SHP77 treated with DMSO at 0.1 percent for 48 hours (cell line): ENCODE measurements around the gene MYH16.
"Not testable (repeated sequence)": the region's sequence is repeated elsewhere in the genome, so short reads cannot be mapped to it uniquely, and the experiment has no call there.

Experiments used
- DNase-seq: peaks from one replicate; lab custom pipeline; 2025; lab: John Stamatoyannopoulos, UW

MYH16 gene

DNA sequence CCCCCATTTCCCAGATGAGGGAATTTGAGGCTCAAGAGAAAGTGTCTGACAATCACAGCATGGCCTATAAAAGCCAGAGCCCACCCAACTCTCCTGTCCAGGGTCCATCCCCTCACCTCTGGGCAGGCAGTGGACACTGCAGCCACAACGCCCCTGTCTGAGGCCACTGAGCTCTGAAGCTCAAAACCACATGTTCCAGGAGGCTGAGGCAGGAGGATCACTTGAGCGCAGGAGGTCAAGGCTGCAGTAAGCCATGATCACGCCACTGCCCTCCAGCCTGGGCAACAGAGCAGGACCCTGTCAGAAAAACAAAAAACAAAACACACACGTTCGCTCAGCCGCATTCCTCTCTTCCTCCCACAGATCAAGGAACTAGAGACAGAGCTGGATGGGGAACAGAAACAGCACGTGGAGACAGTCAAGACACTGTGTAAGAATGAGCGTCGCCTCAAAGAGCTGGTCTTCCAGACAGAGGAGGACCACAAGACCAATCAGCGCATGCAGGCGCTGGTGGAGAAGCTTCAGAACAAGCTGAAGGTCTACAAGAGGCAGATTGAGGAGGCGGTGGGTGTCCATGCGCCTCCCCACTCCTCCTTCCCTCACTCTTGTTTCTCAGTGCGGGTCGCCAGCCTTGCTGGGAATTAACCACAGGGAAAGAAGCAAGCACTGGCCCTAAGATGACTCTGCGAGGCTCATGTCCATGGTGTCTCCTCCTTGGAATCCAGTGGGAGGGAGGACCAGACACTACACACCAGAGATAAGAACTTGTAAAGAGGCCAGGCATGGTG lies 33.0 kb downstream of the MYH16 start:
- DNase-seq: no peak

GRCh38 chr7:99308461-99309074 lies 35.9 kb downstream of the MYH16 start:
- DNase-seq: no peak

DNA sequence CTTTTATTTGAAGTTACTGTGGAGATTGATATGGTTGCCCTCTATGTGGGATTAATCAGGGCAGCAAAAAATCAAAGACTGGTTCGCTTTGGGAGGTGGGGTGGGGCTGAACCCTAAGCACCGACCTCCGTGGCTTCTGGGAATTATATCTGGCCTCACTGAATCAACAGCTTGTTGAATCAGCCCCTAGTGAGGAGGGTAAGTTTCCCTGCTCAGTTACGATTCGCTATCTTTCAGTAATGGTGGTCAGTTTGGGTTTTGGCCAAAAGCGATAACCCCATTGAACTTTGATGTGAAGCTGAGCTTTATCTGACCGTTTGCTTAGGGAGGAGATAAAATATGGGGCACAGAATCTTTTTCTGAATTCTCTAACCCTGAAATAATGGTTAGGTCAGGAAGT lies 36.5 kb downstream of the MYH16 start:
- DNase-seq: no peak

DNA sequence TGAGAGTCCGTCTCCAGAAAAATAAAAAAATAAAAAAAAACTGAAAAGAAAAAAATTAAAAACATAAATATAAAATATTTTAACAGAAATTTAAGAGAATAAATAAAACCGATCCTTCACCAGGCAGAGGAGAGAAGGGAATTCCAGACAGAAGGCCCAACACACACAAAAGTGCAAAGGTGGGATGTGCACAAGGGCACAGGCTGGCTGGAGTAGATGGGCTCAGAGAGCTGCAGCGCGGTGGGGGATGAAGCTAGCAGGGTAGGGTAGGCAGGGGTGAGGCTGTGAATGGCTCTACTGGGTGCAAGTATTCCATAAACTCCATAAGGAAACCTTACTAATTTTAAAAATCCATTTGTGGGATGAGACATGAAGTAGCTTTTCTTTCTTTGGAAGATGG lies 37.4 kb downstream of the MYH16 start:
- DNase-seq: no peak

DNA sequence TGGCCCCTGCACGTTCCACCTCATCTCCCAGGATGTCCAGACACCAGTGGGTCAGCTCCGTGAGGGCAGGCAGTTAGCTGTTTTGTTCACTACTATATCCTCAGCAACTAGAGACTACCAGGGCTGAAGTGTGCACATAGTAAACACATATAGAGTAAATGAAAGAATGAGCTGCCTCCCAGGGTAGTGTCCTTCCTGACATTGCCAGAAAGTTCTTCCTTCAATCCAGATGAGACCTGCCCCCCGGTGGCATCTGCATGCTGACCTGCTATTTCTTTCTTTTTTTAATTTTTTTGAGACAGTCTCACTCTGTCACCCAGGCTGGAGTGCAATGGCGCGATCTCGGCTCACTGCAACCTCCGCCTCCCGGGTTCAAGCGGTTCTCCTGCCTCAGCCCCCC lies 39.1 kb downstream of the MYH16 start:
- DNase-seq: no peak

DNA sequence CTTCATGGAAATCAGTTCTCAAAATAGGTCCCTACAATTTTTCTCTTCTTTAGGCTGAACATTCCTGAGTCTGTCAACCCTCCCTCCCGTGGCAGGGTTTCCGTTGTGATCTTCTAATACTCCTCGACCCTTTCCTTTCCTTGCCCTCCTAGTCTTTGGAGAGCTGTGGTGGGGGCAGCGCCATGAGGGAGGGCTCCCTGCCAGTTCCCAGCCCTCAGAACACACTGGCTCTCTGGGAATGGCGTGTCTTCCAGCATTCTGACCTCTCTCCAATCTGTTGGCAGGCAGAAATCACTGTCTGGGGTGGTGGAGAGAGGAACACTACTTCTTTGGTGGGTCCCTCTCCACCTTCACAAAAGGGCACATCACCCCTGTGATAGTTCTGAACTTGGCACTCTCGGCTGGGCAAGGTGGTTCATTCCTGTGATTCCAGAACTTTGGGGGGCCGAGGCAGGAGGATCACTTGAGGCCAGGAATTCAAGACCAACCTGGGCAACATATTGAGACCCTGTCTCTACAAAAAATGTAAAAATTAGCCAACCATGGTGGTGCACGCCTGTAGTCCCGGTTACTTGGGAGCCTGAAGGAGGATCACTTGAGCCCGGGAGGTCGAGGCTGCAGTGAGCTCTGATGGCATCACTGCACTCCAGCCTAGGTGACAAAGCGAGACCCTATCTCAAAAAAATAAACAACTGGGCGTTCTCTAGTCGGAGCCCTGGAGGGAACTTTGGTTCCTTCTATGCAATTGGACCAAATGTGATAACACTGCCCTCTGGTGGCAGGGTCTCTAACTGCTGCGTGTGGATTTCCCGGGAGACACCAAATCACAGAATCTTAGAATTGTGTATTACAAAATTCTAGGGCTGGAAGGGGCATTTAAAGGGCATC lies 39.9 kb downstream of the MYH16 start:
- DNase-seq: peak; percentile 37

- DNase-seq: no peak
These were observed 40.5 kb downstream of the MYH16 start for GRCh38 chr7:99313204-99313573.

GRCh38 chr7:99314504-99314903 lies 41.9 kb downstream of the MYH16 start:
- DNase-seq: no peak

DNA sequence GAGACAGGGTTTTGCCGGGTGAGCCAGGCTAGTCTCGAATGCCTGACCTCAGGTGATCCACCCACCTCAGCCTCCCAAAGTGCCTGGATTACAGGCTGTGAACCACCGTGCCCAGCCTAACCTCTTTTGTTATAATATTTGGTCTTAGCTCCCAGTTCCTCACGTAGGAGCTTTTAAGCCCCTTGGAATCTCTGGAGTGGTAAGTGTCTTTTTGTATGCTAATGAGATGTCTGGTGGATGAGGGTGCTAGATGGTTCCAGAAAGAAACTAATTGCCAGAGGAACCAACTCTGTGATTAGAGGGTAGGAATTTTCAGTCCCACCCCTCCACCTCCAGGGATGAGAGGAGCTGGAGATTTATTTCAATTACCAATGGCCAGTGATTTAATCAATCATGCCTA lies 47.7 kb downstream of the MYH16 start:
- no peak for DNase-seq

GRCh38 chr7:99322659-99323058 lies 50.0 kb downstream of the MYH16 start:
- DNase-seq: not testable (repeated sequence)

DNA sequence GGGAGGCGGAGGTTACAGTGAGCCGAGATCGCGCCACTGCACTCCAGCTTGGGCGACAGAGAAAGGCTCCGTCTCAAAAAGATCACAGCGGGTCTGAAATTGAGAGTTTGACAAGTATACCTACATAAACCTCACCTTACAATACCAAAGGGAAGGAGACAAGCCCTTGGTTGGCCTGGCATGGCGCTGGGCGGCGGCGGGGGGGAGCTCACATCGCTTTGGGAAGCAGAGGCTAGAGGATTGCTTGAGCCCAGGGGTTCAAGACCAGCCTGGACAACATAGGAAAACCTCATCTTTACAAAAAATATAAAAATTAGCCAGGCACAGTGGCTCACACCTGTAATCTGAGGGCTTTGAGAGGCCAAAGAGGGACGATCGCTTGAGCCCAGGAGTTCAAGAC lies 51.9 kb downstream of the MYH16 start:
- DNase-seq: no peak

DNA sequence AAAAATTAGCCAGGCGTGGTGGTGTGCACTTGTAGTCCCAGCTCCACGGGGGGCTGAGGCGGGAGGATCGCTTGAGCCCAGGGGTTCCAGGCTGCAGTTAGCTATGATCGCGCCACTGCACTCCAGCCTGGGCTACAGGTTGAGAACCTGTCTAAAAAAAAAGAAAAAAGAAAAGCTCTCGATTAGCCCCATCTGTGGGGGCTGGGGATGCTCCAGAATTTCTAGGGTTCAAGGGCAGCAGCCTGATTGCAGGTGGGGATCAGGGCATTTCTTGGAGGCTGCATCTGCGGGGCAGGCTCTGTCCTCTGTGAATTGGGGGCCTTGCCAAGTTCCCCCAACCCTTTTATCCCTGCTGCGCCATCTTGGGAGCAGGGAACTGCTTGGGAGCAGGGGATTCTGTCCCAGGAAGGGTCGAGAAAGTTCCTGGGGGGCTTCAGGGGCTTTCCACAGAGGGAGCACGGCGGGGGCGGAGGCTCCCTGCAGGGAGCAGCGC lies 52.4 kb downstream of the MYH16 start:
- DNase-seq: no peak

- peak; percentile 81 for DNase-seq
These were observed 53.2 kb downstream of the MYH16 start, which contains the start of gene ARPC1A for GRCh38 chr7:99325592-99326407. ARPC1A (plus strand) TSS chr7:99325898; CDS start chr7:99333354, 7,456 bp downstream.

GRCh38 chr7:99326408-99326782 lies 53.8 kb downstream of the MYH16 start:
- no peak for DNase-seq

DNA sequence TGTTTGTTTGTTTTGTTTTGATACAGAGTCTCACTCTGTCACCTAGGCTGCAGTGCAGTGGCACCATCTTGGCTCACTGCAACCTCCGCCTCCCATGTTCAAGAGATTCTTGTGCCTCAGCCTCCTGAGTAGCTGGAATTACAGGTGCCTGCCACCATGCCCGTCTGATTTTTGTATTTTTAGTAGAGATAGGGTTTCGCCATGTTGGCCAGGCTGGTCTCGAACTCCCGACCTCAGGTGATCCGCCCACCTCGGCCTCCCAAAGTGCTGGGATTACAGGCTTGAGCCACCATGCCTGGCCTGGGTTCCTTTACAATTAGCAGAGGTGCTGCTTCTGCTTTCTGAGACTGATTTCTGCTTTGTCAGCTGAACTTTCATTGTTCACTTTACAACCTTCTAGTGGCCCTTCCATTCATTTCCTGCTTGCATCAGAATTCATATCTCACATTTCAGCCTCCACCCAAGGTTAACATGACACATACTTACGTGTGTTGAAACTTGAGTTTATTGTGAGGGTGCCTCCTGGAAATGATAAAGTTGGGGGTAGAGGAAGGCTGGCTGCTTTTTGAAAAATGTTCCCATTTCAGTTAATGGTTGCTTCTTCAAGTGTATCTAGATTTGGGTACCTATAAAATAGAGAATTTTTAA lies 57.8 kb downstream of the MYH16 start:
- not testable (repeated sequence) for DNase-seq

DNA sequence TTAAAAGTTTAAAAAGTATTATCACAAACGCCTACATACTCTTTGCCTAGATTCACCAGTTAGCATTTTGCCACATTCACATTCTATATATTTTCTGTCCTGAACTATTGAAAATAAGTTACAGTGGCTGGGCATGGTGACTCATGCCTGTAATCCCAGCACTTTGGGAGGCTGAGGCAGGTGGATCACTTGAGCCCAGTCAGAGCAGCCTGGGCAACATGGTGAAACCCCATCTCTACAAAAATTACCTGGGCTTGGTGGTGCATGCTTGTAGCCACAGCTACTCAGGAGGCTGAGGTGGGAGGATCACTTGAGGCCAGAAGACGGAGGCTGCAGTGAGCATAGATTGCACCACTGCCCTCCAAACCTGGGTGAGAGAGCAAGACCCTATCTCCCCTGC lies 58.4 kb downstream of the MYH16 start:
- no peak for DNase-seq

- DNase-seq: no peak
These were observed 67.0 kb downstream of the MYH16 start for GRCh38 chr7:99339595-99339994.

GRCh38 chr7:99340659-99341058 lies 68.0 kb downstream of the MYH16 start:
- DNase-seq: no peak

DNA sequence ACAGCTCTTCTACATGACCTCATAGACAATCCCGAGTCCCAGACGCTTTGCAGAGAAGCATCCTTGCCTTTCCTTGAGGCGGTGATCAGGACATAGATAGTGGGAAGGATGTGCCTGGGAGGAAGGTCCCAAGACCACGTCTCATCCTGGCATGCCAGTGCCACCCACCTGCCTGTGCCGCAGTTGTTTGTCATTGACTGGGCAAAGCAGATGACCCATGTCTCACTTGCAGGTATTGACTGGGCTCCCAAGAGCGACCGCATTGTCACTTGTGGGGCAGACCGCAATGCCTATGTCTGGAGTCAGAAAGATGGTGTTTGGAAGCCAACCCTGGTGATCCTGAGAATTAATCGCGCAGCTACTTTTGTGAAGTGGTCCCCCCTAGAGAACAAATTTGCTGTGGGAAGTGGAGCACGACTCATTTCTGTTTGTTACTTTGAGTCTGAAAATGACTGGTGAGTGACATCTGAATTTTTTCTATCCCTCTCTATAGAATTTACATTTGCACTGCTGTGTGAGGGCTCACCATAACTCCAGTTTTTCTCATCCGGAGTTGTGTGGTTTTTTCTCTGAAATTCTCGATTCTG lies 71.5 kb downstream of the MYH16 start:
- no peak for DNase-seq

DNA sequence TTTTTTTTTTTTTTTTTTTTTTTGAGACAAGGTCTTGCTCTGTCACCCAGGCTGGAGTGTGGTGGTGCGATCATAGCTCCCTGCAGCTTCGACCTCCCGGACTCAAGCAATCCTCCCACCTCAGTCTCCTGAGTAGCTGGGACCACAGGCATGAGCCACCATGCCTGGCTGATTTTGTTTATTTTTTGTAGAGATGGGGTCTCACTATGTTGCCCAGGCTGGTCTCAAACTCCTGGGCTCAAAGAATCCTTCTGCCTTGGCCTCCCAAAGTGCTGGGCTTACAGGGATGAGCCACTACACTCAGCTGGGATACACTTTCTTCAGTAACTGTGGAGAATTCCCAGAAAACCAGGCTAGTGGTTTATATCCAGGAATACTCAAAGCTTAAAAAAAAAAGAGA lies 78.0 kb downstream of the MYH16 start:
- not testable (repeated sequence) for DNase-seq

DNA sequence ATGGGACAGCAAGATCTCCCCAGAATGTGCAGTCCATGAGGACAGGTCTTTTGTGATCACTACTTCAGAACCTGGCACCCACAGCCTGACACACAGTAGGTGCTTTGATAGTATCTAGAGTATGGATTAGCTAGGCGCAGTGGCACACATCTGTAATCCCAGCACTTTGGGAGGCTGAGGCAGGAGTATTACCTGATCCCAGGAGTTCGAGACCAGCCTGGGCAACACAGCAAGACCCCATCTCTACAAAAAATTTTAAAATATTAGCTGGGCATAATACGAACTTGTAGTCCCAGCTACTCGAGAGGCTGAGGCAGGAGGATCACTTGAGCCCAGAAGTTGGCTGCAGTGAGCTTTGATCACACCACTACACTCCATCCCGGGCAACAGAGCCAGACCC lies 79.6 kb downstream of the MYH16 start:
- DNase-seq: no peak
